ENCODE data around the gene AP5M1.
"Not testable (repeated sequence)": the region's sequence is repeated elsewhere in the genome, so short reads cannot be mapped to it uniquely, and the experiment has no call there.

AP5M1 gene, protein sequence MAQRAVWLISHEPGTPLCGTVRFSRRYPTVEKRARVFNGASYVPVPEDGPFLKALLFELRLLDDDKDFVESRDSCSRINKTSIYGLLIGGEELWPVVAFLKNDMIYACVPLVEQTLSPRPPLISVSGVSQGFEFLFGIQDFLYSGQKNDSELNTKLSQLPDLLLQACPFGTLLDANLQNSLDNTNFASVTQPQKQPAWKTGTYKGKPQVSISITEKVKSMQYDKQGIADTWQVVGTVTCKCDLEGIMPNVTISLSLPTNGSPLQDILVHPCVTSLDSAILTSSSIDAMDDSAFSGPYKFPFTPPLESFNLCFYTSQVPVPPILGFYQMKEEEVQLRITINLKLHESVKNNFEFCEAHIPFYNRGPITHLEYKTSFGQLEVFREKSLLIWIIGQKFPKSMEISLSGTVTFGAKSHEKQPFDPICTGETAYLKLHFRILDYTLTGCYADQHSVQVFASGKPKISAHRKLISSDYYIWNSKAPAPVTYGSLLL

DNA sequence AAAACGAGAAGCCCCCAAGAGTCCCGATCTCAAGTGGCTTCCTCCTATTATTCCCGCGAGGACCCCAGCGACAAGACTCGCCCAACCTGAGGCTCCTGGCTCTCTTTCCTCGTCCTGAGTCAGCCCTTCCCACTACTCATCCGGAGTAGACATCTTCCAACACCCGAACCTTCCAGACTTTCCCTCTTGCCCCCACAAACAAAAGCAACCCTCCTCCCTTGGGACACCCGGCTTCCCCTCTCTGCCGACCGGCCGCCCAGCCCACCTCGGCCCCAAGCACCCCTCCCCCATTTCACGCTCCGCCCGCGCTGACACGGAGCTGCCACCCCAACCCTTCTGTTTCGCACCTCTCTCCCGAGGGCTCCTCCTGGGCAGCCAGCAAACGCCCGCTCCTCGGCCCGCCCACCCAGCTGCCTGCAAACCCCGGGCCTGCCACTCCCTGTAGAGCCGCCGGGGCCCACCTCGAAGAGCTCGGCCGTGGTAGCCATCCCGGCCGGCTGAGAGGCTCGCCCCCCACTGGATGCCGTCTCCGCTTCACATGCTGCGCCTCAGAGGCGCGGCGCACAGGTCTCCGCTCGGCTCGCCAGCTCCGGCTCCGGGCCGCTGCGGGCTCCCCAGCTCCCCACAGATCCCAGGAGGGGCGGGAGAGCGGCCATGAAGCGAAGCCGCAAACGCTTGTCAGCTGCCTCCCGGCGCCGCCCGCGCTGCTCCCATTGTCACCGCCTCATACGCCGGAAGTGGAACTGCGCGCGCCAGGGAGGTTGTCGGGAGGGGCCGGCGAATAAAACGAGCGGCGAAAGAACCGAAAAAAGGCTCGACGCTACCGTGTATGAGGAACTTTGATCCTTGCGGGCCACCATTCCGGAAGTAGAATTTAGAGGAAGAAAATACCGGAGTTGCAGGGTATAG is at the start of gene AP5M1, which contains the start of gene EXOC5:
TSS of gene AP5M1 (plus strand) at position 811 of the 909 bp plus-strand sequence. CDS start 344 bp downstream, outside the sequence.
TSS of gene EXOC5 (minus strand) at position 745 of the 909 bp plus-strand sequence. CDS start at position 488, 257 bp downstream.
- peak; percentile 92 for DNase-seq

DNA sequence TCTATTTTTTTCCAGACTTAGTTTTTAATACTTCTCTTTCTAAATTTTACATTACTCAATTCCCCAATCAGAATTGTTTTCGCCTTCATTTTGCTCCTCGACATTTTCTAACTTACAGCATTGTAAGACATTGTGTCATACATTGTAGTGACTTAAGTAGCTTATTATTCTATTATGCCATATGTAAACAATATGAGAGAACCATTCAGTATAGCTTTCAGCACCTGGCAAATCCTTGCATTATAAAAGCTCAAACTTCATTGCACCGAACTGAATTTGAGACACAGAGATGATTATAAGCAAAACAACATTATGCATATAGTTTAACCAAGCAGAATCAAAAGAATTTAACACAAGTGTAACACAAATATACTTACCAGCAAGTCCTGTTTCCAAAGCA is 46.8 kb upstream of the AP5M1 start:
- no peak for DNase-seq

DNA sequence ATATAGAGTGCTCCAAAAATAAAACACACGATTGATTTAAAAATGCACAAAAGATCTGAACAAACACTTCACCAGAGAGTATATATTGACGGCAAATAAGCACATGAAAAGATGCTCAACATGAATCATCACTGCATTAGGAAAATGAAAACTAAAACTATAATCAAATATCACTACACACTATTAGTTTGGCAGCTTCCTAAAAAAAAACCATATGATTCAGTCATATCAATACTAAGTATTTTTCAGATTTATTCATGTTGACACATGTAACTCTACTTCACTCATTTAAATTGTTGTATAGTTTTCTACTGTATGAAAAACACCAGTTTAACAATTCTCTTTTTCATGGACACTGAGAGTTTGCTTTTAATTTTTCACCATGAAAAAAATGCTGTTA is 41.7 kb upstream of the AP5M1 start:
- DNase-seq, result no peak

DNA sequence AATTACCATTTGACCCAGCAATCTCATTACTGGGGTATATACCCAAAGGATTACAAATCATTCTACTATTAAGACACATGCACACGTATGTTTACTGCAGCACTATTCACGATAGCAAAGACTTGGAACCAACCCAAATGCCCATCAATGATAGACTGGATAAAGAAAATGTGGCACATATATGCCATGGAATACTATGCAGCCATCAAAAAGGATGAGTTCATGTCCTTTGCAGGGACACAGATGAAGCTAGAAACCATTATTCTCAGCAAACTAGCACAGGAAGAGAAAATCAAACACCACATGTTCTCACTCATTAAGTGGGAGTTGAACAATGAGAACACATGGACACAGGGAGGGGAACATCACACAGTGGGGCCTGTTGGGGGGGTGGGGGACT is 40.5 kb upstream of the AP5M1 start:
- not testable (repeated sequence) for DNase-seq

DNA sequence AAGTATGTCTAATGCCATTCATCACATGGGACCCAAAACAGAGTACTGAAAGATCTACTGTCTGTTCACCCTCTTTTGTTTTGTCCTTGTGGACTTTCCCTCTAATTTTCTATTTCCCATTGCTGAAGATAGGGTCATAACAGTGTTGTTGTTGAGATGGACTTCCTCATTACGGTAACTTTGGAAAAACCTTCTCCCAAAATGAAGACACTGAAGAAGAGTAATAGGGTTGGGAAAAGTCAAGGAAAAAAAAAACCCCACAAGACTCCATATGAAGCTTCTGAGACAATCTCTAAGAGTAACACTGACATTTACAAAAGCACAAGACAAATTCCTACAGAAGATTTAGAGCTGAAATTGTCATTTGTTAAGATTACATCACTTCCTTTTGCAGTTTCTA is 36.8 kb upstream of the AP5M1 start:
- DNase-seq, result no peak

DNA sequence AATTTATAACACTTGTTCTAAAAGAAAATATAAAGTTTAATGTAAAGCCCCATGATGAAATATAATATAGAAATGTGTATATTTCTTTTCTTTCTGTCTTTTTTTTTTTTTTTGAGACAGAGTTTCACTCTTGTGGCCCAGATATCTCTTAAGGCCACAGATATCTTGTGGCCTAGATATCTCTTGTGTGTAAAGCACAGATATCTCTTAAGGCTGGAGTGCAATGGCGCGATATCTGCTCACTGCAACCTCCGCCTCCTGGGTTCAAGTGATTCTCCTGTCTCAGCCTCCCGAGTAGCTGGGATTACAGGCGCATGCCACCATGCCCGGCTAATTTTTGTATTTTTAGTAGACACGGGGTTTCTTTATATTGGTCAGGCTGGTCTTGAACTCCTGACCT is 28.7 kb upstream of the AP5M1 start:
- DNase-seq, result not testable (repeated sequence)

DNA sequence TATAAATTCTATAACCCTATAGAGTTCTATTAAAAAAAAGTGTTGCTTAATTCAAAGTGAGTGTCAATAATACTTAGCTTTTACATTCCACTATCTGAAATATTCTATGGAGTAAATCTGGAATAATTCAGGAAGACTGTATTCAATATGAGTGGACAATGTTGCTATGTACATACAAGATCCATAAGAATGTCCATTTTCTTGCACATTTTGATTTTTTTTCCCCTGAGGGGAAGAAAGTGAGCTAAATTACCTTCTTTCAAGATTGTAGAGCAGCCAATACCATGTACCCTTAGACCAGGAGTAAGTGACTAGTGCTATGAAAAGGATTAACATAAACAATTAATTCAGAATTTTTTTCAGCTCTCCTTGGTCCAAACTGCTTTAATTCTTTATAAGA is 25.5 kb upstream of the AP5M1 start:
- no peak for DNase-seq

DNA sequence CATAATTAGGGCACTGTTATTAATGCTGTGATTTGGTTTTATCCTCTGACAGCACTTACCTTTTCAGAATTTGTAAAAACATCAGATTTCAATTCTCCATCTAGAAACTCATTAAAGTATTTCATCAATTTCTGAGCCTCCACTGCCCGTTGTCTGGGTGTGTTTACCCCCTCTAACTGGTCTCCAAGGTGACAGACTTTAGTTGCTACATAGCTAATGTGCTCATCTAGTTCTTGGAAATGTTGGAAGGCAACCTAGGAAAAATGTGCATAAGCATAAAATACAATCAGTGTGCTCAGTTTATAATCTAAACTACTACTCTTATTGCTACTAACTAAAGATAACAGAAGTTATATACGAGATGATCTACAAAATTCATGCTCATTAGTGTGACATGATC is 24.7 kb upstream of the AP5M1 start:
- DNase-seq, result no peak

DNA sequence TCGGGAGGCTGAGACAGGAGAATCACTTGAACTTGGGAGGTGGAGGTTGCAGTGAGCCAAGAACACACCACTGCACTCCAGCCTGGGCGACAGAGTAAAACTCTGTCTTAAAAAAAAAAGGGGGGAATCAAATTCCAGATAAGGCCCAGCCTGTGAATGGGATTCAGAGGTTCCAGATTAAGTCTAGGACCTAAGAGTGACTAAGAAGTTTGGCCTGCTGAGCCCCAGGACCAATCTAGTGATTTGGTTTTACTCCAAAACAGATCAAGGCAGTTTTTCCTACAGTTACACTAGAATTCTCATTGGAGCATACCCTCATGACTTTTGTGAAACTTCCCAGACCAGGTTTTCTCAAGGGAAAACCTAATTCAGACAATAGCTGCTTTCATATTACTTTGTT is 22.8 kb upstream of the AP5M1 start:
- DNase-seq, result peak; percentile 1

DNA sequence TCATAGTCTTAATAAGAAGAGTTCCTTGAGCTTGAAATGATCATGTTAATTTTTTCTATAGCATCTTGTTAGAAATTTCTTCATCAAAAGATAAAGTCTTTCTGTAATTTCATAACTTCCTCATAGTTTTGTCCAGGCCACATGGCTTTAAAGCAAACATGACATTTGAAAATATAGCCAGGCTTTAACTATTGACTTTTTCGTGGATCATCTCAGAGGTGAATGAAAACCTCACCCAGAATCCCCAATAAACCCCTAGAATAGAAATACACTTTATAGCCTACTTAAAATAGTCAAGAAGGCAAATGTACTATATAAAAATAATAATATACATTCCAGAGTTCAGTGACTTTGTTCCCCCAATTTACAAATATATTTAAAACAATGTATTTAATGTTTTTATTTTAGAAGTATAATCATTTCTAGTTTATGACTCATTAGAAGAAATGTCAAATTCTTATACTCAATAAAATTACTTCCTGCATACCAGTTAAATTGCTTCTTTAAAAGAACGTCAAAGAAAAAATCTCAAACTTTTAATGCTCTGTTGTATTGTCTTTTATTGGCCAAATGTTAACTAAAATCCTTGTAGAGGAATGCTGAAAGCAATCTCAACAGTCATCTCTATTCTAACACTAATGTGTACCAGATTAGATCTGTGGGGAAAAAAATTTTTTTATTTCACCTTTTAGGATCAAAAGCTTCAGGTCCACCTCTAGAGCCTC is 21.7 kb upstream of the AP5M1 start:
- DNase-seq, result peak; percentile 35

DNA sequence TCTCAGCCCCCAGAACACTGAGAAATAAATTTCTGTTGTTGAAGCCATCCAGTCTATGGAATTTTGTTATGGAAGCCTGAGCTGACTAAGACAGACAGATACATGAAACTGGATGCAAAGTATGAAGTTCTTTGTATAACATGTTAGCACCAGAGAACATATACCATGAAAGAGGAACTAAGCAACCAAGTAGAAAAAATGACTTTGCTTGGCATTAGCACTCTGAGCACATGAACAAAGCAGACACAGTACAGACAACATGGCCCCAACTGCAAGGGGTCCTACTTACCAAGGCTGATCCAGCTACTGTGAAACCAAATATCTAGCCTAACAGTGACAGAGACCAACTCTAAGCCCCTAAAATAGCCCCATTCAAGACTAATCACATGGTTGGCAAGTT is 13.9 kb upstream of the AP5M1 start:
- no peak for DNase-seq

DNA sequence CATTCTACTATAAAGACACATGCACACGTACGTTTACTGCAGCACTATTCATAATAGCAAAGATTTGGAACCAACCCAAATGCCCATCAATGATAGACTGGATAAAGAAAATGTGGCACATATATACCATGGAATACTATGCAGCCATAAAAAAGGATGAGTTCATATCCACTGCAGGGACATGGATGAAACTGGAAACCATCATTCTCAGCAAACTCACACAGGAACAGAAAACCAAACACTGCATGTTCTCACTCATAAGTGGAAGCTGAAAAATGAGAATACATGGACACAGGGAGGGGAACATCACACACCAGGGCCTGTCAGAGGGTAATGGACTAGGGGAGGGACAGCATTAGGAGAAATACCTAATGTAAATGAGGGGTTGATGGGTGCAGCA is 10.6 kb upstream of the AP5M1 start:
- DNase-seq, result not testable (repeated sequence)

DNA sequence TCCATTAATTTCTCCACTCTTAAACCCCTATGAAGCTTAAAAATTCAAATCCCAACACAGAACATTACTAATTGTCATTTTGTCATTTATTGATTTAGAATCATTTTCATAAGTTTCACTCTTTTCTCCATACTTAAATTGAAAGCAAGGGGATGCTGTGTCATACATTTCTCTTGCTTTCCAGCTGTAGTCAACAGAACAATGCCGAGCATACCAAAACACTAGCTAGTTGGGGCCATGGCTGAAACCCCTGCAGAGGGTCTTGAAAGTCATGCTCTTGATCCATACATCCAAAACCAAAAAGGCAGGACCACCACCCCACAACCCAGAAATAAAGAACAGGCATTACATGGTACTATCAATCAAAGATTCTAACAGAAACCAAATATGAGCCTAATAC is 9.1 kb upstream of the AP5M1 start:
- no peak for DNase-seq

DNA sequence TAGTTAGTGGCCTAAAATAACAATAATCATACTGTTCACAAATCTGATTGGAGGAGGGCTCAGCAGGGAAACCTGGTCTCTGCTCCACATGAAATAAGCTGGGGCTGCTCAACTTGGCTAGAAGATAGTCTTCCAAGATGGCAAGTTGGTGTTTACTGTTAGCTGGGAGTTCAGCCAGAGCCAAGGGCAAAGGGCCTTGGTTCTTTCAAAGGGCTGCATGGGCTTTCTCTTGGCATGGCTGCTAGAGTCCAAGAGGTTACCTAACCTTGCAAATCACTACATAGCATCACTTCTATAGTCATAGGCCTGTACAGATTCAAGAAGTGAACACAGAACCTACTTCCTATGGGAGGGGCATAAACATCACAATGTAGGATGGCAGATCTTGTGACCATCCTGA is 7.2 kb upstream of the AP5M1 start:
- DNase-seq, result no peak

DNA sequence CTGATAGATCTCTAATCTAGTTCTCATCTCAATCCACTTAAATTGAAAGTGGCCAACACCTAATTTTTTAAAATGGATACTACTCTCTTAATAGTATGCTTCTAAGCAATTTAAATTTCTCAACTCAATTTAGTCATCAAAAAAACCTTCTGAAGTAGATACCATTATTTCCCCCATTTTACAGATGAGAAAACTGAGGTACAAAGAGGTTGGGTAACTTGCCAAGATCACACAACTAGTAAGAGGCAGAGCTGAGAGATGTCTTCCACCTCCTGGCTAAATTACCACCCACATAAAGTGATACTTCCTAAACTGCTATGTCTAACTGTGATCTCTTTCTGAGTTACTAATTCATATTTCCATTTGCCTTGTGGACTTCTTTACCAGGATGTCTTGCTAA is 6.7 kb upstream of the AP5M1 start:
- DNase-seq, result no peak

DNA sequence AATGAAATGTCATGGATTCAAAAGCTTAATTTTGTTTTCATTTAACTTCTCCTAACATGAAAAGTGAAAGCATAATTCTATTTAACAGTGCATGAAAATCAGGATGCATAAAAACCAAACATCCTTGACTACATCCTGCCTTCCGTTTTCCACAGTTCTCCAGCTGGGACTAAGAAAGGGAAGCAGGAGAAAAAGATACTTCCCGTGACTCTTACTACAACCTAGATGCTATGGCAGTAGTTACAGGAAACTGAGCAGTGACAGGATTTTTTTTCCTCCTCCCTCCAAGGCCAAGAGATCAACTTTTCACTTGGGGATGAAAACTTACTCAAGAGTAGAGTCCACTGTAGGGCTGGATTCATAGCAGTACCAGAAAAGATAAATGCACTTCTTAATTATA is 2.7 kb upstream of the AP5M1 start:
- DNase-seq, result no peak

DNA sequence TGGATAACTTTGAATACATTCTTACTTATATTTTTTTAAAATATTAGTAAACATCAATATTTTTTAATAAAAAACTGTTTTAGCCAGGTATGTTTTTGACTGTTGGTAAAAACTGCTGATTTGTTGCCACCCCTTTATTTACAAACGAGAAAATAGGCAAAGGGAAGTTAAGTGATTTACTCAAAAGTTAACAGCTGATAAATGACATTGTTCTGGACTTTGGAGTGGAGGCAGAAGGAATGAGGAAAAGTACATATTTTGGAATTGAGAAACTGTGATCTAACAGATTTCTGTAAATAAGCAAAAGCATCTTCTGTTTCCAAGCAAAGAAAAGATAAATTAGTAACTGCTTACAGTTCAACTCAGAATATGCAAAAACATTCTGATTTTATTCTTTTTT is 4.5 kb downstream of the AP5M1 start:
- DNase-seq, result no peak

DNA sequence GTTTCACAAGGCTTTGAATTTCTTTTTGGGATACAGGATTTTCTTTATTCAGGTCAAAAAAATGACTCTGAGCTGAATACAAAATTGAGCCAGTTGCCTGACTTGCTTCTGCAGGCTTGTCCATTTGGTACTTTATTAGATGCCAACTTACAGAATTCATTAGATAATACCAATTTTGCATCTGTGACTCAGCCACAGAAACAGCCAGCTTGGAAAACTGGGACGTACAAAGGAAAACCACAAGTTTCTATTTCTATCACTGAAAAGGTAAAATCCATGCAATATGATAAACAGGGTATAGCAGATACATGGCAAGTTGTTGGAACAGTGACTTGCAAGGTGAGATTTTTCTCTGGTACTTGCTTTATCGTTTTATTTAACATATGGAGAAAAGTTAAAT is 5.8 kb downstream of the AP5M1 start:
- no peak for DNase-seq

DNA sequence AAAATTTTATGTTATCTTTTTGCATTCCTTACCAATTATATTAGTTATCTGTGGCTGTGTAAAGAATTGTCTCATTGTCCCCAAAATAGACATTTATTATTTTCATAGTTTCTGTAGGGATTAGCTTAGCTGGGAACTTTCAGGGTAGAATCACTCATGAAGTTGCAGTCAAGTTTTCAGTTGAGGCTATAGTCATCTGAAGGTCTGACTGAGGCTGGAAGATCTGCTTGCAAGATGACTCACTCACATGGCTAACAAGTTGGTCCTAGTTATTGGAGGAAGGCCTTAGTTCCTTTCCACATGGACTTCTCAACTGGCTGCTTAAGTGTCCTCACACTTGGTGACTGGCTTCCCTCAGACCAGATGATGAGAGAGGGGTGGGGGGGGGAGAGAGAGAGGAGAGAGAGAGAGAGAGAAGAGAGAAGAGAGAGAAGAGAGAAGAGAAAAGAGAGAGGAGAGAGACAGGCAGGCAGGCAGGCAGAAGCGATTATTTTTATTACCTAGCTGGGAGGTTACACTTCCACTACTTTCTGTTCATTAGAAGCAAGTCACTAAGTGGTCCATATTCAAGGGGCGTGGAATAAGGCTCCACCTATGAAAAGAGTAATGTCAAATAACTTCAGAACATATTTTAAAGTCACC is 6.4 kb downstream of the AP5M1 start:
- DNase-seq, result no peak

DNA sequence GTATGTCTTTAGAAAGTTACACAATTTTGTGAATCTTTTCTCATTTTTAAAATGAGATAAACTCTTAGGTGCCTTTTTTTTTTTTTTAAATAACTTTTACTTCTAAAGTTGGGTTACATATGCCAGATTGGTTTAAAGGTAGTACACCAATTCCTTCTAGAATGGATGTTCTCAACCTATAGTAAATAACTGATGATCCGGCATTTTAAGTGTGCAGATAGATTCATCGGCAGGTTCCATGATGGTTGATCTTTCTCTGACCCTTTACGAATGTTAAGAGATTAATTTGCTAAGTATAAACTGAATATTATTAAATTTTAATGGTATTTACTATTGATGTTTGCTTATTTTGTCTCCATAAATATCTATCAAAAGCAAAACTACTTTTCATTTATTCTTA is 8.3 kb downstream of the AP5M1 start:
- no peak for DNase-seq

DNA sequence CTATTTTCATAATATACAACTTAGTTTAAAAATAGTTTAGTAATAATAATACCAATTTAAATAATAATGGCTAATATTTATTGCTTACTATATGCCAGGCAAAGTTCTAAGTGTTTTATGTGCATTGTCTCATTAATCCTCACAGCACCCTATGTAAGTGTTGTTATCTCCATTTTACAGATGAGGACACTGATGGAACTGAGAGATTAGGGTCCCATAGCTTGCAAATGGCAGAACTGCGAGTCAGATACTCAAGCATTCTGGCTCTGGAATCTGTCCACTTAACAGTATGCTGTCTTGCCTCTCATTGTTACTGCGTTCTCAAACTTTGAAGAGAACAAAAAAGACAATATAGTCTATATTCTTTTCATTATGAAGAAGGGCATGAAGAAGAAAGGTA is 19.0 kb downstream of the AP5M1 start:
- no peak for DNase-seq

DNA sequence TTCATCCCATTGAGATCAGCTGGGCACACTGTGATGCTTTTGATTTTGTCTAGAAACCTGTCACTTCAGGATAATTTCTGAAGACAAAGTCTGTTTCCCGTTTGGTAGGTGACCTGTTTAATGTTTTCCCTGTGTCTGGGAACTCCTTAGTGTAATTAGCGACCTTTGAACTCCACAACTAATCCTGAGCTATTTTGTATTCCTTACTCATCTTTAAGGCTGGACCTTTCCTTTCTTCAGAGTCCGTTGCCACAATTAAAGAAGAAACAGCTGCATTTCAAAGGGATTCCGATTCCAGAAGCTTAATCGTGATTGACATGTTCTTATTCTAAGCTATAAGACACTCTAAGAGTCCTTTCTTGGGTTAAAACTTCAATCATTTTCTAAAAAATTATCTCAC is 22.0 kb downstream of the AP5M1 start:
- DNase-seq, result no peak

Measured in fibroblast of skin of right quadriceps (primary cell).